Cardiac fibroblast (primary cell): ENCODE data around the gene COL23A1.
A peak's percentile ranks its signal among the peaks of the same experiment; 100 is the strongest.

Experiments
- DNase-seq, 2 donors: peaks; one replicate each; pipeline versions ENCODE4 v3.0.0 to v3.0.0-alpha.2; 2010; ENCODE audit warnings: low read depth in 2 of 2
- H3K4me3 ChIP-seq, 2 donors: replicated peaks in 1 of 2; 1 replicate in 1 of 2; 2 replicates in 1 of 2; pipeline ENCODE4 v1.5.1; 2011; ENCODE audit warnings: low read depth in 2 of 2, low read length in 2 of 2, mild to moderate bottlenecking in 2 of 2, moderate library complexity in 1 of 2
- CTCF ChIP-seq: IDR thresholded peaks from one replicate; pipeline ENCODE4 v1.5.1; 2011; ENCODE audit warnings: low read depth, mild to moderate bottlenecking, low read length, inconsistent platforms

COL23A1 gene

GRCh38 chr5:178465228-178465860 lies 124.8 kb downstream of the COL23A1 start:
- H3K4me3 ChIP-seq, result no peak overlapping the region
- no peak for TF ChIP-seq CTCF
- DNase-seq, result no peak

DNA sequence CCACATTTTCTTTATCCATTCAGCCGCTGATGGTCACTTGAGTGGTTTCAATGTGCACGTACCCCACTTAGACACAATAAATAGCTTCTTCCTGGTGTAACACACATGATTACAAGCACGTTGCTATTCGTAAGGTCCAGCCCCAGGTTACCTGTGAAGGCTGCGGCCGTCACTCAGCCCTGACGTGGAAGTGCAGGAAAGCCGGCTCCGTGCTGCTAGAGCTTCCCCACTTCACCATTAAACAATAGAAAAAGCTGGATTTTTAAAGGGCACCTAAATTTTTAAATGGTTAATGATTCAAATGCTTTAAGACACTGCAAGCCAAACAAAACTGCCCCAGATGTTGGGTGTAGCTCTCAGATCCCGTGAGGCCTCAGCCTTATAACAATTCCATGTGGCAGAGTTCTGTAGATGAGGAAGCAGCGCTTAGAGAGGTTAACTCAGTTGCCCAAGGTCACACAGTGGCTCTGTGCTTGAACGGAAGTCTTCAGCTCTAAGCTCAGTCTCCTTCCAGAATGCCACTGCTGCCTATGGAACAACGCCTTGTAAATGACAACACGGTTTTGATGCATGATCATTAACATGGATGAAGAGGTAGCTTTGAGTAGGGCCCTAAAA lies 125.7 kb downstream of the COL23A1 start:
- no peak overlapping the region for H3K4me3 ChIP-seq
- TF ChIP-seq CTCF, result no peak
- no peak for DNase-seq

DNA sequence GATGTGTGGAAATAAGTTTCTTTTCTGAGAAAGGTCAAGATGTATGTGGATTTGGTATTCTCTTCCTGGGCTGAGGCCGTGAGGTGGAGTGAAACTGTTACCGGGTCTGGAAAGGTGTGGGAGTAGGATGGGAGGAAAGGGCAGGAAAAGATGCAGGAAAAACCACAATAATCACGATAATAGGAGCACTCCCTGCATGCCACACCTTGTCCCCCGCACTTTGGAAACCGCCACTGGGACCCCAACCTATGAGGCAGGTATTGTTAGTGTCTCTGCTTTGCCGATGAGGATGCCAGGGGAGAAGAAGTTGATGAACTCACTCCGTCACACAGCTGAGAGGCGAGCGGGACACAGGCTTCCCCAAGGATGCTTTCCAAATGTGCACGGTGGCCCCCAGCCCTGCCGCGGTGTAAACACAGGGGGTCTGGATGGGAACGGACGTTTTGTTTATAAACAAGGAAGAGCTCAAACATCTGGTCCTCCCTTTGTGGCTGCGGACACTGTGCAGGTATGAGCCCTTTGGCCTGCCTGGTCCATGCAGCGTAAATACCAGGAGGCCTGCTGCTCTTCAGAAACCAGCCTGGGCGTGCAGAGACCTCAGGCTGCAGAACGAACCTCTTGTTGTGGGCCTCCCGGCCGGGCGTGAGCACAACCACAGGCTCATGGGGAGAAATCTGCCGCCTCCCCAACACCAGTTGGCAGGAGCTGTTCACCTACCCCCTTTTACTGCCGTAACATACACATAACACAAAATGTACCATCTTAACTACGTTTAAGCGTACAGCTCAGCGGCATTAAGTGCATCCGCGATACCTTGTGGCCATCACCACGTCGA lies 126.7 kb downstream of the COL23A1 start:
- no peak overlapping the region for H3K4me3 ChIP-seq
- no peak for TF ChIP-seq CTCF
- no peak for DNase-seq

GRCh38 chr5:178462816-178463215 lies 127.4 kb downstream of the COL23A1 start:
- no peak for DNase-seq
- no peak for TF ChIP-seq CTCF
- no peak overlapping the region for H3K4me3 ChIP-seq

DNA sequence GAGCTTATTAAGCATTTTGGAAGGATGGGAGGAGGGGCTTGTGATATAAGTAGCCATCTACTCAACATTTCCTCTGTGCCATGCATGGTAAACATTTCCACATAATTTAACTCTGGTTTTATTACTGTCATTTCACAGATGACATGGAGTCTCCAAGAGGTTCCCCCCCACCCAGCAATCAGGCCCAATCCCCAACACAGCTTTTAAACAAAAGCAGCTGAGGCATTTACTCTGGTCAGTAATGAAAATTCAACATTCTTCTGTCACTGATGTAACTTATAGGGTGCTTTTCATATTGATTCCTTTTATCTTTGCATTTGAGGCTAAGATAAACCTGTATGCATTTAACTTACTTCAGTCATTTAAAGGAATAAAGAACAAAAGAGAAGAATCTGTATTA lies 128.1 kb downstream of the COL23A1 start:
- DNase-seq, result no peak
- TF ChIP-seq CTCF, result no peak
- H3K4me3 ChIP-seq, result no peak overlapping the region

GRCh38 chr5:178461004-178461730 lies 129.0 kb downstream of the COL23A1 start:
- DNase-seq, result peak; percentile 18 to 22
- TF ChIP-seq CTCF, result peak; percentile 54
- H3K4me3 ChIP-seq, result no peak overlapping the region
